Stomach (tissue), 4 donors: ENCODE measurements around the gene BHLHE23.

ENCODE experiments used
- CTCF ChIP-seq, 7 experiments: fragments of 450-650 bp in 4 of 7; fragments of 200-600 bp in 3 of 7; sonication (generic) in 3 of 7; IDR thresholded peaks; one replicate each; pipeline ENCODE4 v1.5.1; 2016 to 2019; ENCODE audit warnings: antibody characterized with exemption in 7 of 7, control low read depth in 2 of 7, mild to moderate bottlenecking in 1 of 7
- EP300 ChIP-seq: sonication (generic); formaldehyde crosslinking; IDR thresholded peaks from one replicate; pipeline ENCODE4 v1.6.1; 2017; ENCODE audit warnings: antibody characterized with exemption
- POLR2A ChIP-seq, 4 donors: fragments of 450-650 bp; IDR thresholded peaks; one replicate each; pipeline ENCODE4 v1.6.1; 2016; ENCODE audit warnings: antibody characterized with exemption in 4 of 4, control low read depth in 2 of 4, mild to moderate bottlenecking in 1 of 4, moderate library complexity in 1 of 4
- POLR2AphosphoS5 ChIP-seq, 3 donors: sonication (generic); formaldehyde crosslinking; IDR thresholded peaks; one replicate each; pipeline ENCODE4 v1.6.1; 2016; ENCODE audit warnings: antibody characterized with exemption in 3 of 3

GRCh38 chr20:62958388-62959100 lies 48.2 kb downstream of the BHLHE23 start:
- TF ChIP-seq CTCF (IDR thresholded peaks at IDR 0.05) (no peak), POLR2AphosphoS5 (IDR thresholded peaks at IDR 0.05) (no peak), POLR2A (IDR thresholded peaks at IDR 0.05) (no peak), EP300 (no peak)
